T47D (cell line): ENCODE results near the gene ZDHHC12.
A peak's percentile ranks its signal among the peaks of the same experiment; 100 is the strongest.
"Not testable (repeated sequence)": the region's sequence is repeated elsewhere in the genome, so short reads cannot be mapped to it uniquely, and the experiment has no call there.

Experiments
- DNase-seq, 2 experiments: peaks; one replicate each; pipeline versions ENCODE4 v3.0.0 to v3.0.0-alpha.2; 2011 to 2012; ENCODE audit warnings: low read depth in 1 of 2, low spot score in 1 of 2
- JUND ChIP-seq: IDR thresholded peaks from 2 replicates; pipeline ENCODE4 v1.6.1; 2012; ENCODE audit warnings: low read depth
- in situ Hi-C: cut with HindIII; loops from 2 replicates; pipeline ENCODE4 v1.10.0; 2016; ENCODE audit warnings: low sequenced_read_pairs, low pct_unique_long_range_greater_than_20kb

Gene ZDHHC12

DNA sequence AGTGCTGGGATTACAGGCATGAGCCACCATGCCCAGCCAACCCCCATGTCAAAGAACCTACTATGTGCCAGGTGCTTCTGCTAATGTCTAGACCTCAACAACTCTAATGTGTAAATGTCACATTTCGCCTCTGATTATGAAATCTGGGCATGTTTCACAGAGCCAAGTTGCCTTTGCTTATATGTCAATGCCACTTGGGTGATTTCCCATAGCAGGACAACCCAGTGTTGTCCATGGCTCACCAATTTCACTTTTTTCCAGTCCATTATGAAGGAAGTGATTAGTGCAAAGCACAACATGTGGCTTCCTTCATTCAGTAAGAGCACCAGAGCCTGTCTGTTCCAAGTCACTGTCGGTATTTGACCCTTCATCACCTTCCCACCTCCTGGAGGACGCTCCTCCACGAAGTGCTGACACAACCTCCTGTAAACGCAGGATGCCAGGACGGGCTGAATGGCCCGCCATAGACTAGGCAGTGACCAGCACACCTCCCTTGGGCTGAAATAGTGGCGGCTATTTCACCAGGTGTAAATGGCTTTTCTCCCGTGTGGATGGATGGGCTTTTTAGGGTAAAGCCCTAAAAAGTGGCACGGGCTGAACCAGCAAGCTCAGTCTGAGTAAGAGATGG is 22.6 kb downstream of the ZDHHC12 start:
- no peak for DNase-seq
- TF ChIP-seq JUND = no peak
- in situ Hi-C loops = no loop called here

DNA sequence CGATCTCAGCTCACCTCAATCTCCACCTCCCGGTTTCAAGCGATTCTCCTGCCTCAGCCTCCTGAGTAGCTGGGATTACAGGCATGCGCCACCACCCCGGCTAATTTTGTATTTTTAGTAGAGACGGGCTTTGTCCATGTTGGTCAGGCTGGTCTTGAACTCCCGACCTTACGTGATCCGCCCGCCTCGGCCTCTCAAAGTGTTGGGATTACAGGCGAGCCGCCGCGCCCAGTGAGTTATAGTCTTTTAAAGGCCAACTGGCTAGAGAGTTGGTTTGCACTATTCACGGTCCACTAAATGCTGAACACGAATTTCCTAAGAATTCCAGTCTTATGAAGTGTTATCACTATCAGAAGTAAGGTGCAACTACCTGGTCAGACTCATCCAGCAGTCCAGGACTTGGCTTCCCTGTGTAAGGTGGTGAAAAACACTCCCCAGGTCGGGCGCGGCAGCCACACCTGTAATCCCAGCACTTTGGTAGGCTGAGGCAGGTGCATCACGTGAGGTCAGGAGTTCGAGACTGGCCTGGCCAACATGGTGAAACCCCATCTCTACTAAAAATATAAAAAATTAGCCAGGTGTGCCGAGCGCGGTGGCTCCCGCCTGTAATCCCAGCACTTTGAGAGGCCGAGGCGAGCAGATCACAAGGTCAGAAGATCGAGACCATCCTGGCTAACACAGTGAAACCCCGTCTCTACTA is 24.7 kb downstream of the ZDHHC12 start:
- DNase-seq, in situ Hi-C loops: not testable (repeated sequence)

DNA sequence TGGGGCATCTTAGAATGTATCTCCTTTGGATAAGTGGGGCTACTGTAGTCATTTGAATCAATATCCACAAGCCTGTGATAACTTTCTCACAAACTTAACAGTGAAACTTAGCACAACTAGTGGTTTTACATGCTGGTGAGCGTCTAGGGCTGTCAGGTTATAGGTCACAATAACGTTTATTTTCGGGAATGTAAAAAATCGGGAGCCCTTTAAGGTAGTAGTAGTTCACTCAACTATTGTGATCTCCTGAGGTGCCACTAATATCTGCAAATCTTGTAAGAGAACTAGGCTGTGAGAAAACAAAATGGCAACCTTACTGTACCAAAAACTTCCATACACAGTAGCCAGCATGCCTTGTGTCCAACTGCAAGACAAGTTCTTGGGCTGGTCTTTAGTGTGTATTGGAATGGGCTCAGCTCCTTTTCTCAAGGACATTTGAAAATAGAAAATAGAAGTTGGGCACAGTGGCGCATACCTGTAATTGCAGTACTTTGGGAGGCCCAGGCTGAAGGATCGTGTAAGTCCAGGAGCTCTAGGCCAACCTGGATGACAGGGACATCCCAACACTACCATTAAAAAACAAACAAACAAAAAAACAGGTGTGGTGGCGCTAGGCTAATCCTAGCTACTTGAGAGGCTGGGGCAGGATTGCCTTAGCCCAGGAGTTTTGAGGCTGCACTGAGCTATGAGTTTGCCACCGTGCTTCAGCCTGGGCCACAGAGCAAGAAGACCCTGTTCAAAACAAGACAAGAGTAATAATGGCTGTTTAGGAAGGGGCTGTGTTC is 26.8 kb downstream of the ZDHHC12 start:
- TF ChIP-seq JUND = no peak
- no peak for DNase-seq
- in situ Hi-C loops = no loop called here

DNA sequence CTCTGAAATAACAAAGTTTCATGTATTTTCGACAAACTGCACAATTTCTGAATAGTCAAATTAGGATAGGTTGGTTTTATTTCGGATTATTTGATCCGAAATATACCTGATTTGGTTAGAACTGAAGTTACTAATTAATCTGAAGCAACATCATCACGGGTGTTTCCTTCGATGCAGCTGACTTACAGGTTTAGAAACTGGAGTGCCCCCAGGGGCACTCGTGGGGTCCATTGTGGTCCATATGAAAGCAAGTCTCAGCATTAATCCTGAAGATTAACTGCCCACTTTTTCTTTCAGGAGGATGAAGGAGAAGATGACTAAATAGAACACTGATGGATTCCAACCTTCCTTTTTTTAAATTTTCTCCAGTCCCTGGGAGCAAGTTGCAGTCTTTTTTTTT is 29.6 kb downstream of the ZDHHC12 start:
- in situ Hi-C loops = no loop called here
- TF ChIP-seq JUND = no peak
- no peak for DNase-seq

DNA sequence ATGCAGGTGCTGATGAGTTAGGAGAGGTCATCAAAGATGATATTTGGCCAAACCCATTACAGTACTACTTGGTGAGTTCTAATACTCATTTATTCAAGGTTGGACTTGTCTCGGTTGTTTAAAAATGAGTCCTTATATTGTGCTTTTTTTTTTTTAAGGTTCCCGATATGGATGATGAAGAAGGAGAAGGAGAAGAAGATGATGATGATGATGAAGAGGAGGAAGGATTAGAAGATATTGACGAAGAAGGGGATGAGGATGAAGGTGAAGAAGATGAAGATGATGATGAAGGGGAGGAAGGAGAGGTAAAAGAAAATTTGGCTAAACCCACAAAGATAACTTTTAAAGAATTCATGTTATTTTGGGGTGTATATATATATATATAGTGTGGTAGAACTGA is 30.2 kb downstream of the ZDHHC12 start:
- DNase-seq, in situ Hi-C loops: not testable (repeated sequence)

DNA sequence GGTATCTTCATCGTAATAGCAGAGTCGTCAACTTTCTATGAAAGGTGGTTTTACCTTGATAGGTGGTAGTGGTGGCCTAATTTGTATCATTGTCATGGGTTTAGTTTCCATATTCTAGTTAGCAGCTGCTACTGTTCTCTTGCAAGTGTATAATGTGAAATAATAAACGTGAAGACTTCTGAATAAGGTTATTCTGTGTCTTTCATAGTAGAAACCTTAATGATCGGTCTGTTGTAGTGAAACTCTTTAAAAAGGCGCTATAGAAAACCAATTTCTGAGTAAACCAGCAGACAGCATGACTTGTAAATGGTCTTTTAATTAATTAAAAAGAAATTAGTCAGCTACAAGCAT is 33.3 kb downstream of the ZDHHC12 start:
- in situ Hi-C loops = no loop called here
- DNase-seq = no peak
- no peak for TF ChIP-seq JUND

DNA sequence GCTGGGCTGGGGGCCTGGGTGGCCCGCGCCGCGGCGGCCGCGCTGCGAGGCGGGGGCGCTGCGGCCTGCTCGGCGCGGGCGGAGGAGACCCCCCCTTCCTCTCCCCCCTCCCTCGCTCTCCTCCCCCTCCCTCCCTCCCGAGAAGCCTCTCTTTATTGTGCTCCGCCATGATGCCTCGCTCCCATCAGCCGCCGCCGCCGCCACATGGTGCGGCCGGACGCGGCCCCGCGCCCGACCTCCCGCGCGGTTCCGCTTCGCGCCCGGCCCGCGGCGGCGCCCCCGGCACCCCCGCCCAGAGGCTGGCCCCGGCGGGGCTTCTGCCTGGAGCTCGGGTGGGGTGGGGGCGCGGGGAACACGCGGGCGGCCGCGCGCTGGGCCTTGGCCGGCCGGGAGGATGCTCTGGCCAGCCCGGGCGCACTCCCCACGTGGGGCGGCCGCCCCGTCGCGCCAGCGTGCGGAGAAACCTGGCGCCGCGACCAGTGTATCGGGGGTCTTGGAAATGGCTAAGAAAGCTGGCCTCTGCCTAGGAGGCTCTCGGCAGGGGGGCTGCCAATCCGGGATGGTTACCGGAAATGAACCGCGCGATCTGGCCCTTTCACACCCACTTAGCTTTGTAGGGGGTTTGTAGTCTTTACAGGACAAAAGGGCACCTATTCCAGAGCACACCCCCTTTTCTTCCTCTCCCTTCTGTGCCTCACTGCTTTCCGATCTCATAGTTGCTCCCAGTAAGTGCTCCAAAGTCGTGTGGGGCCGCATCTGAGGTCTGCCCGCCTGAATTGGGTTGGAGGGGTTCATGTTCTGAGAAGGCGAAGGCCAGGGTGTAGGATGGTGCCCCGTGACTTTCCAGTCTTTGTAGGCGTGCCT is 33.9 kb downstream of the ZDHHC12 start:
- peak; percentile 75 for DNase-seq
- in situ Hi-C loops = no loop called here
- TF ChIP-seq JUND = no peak

DNA sequence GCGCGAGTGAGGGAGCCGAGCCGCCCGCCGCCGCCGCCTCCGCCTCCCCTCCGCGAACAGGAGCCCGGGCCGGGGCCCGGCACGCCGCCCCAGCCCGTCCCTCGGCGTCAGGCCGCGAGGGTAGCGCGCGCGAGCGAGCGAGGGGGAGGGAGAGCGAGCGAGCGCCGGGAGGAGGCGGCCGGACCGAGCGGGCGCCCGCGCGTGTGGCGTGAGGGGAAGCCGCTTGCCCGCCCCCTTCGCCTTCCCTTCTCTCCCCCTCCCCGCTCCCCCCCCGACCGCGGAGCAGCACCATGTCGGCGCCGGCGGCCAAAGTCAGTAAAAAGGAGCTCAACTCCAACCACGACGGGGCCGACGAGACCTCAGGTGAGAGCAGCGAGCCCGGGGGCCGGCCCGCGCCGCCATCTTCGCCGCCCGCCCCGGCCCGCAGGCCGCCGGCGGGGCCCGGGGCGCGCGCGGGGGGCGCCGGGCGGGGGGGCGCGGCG is 34.6 kb downstream of the ZDHHC12 start:
- peak in 1 of 2 experiments; percentile 63 for DNase-seq
- no peak for TF ChIP-seq JUND
- in situ Hi-C loops = no loop called here

DNA sequence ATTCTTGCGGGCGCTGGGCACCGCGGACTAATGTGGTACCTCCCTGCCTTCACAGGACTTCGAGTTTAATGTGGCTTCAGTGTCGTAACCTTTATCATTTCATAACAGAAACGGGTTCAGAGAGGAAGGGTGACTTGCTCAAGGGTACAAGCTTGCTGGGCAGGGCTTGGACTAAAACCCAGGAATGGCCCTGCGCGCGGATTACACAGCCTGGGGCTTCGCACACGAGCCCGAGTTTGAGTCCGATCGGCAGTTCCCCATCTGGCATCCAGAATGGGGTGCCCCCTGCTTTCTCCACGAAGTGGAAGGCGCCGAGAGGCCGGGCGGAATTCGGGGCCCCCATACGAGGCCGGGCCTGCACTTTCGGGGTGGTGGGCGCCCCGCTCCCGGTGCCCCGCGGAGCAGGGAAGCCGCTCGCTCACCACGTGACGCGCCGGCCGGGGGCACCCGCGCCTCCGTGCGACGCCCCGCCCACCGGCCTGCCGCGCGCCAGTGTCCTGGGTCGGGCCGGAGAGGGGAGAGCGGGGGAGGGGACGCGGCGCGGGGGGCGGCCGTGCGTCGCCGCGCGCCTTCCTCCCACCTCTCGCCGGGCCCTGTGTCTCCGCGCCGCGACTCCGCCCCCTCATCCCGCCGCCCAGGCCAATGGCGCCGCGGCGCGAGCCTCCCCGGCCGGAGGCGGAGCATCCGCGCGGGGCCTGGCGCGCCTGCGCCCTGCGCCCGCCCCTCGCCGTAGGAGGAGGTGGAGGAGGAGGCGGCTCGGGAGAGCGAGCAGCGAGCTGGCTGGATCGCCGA is 35.2 kb downstream of the ZDHHC12 start, which contains the start of gene SET:
SET (plus strand) TSS at position 722 of the 792 bp plus-strand sequence. CDS start 361 bp downstream, outside the sequence.
- TF ChIP-seq JUND = no peak
- in situ Hi-C loops = no loop called here
- peak; percentile 98 to 100 for DNase-seq

DNA sequence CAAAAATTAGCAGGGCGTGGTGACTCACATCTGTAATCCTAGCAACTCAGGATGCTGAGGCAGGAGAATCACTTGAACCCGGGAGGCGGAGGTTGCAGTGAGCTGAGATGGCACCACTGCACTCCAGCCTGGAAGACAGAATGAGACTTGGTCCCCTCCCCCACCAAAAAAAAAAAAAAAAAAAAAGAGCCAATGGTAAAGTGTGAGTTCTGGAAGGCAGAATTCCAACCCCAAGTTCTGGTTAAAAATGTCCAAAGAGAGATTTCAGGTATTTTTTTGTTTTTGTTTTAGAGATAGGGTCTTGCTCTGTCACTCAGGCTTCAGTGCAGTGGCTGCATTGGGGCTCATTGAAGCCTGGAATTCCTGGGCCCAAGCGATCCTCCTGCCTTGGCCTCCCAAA is 36.5 kb downstream of the ZDHHC12 start:
- no peak for TF ChIP-seq JUND
- in situ Hi-C loops = no loop called here
- no peak for DNase-seq

DNA sequence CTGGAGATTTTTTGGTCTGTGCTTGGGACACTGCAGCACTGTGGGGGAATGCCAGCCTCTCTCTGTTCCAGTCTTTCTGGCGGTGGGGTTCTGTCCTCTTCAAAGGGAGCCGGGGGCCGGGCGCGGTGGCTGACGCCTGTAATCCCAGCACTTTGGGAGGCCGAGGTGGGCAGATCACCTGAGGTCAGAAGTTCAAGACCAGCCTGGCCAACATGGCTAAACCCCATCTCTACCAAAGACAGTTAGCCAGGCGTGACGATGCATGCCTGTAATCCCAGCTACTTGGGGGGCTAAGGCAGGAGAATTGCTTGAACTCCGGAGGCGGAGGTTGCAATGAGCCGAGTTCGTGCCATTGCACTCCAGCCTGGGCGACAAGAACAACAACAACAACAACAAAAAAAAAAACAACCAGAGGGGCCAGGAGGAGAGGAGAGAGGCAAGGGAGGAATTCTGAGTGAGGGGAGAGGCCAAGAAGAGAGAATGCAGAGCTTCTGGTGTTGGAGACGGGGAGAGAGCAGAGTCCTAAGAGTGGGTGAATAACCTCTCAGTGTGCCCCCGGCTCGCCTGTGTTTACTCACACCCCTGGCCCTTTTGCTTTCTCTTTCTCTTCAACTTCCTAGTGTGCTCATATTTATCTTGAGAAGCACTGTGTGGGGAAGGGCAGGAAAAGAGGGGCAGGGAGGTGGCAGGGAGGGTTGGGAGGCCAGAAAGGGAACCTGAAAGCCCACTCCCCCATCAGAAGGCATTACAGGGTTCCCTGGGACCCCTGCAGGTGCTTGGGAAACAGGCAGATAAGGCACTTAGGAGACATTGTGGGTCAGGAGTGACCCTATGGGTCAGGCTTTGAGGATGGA is 38.1 kb downstream of the ZDHHC12 start:
- no peak for TF ChIP-seq JUND
- in situ Hi-C loops = no loop called here
- DNase-seq = no peak
